Skeletal muscle satellite cell (primary cell): ENCODE measurements around the gene RCAN2.
A peak's percentile ranks its signal among the peaks of the same experiment; 100 is the strongest.

Experiments used
- H3K27me3 ChIP-seq: 2 replicates; pipeline ENCODE4 v1.7.0; 2013; ENCODE audit warnings: low read length; ENCODE audit not compliant: control insufficient read depth, insufficient read depth
- H3K36me3 ChIP-seq: 2 replicates; pipeline ENCODE4 v1.7.0; 2013; ENCODE audit warnings: mild to moderate bottlenecking, control low read depth, low read length; ENCODE audit not compliant: insufficient read depth
- H3K4me1 ChIP-seq: 2 replicates; pipeline ENCODE4 v1.7.0; 2013; ENCODE audit warnings: low read length; ENCODE audit not compliant: control insufficient read depth, insufficient read depth
- H3K4me2 ChIP-seq: 2 replicates; pipeline ENCODE4 v1.7.0; 2013; ENCODE audit warnings: mild to moderate bottlenecking, low read length
- H3K4me3 ChIP-seq: 2 replicates; pipeline ENCODE4 v1.7.0; 2013; ENCODE audit warnings: low read length
- H3K9ac ChIP-seq: 2 replicates; pipeline ENCODE4 v1.7.0; 2013; ENCODE audit warnings: mild to moderate bottlenecking, low read depth, low read length, moderate library complexity
- H3K9me3 ChIP-seq: replicated peaks from 2 replicates; pipeline ENCODE4 v1.7.0; 2013; ENCODE audit warnings: mild to moderate bottlenecking, control low read depth, low read length

Gene RCAN2

GRCh38 chr6:46510651-46511050, 19.4 kb upstream of the RCAN2 start:
- Histone ChIP-seq H3K27me3 (no peaks in the 10 kb centered on the region), H3K36me3 (no peaks in the 10 kb centered on the region), H3K4me1 (peaks cover 16% of the 10 kb centered on the region), H3K9ac (no peak overlapping the region), H3K4me3 (no peak overlapping the region), H3K4me2 (peak overlapping the region; percentile 48), H3K9me3 (no peaks in the 10 kb centered on the region)

GRCh38 chr6:46509981-46510510, 18.8 kb upstream of the RCAN2 start:
- Histone ChIP-seq H3K27me3 (no peaks in the 10 kb centered on the region), H3K4me3 (no peak overlapping the region), H3K9me3 (no peaks in the 10 kb centered on the region), H3K4me2 (peak overlapping the region; percentile 48), H3K4me1 (peaks cover 16% of the 10 kb centered on the region), H3K36me3 (no peaks in the 10 kb centered on the region), H3K9ac (no peak overlapping the region)

DNA sequence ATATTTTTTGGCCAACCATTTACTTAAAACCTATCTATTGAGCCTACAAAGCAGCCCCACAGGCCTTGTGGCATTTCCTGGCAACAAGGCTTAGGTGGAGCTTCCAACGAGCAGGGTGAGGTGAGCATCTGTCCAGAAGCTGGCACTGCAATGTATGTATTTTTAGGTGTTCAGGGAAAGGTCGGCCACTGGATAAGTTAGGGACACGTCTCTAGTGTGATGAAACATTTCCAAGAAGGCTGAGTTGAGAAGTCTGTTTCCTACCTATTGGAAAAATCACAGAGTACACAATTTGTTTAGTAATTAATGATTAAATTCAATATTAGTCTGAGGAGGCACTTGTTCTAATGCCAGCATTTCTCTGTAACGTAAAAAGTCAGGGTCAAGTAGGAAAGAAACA, 17.8 kb upstream of the RCAN2 start:
- Histone ChIP-seq H3K9ac (no peak overlapping the region), H3K9me3 (no peaks in the 10 kb centered on the region), H3K4me3 (no peak overlapping the region), H3K36me3 (no peaks in the 10 kb centered on the region), H3K4me2 (no peak overlapping the region), H3K27me3 (no peaks in the 10 kb centered on the region), H3K4me1 (peaks cover 16% of the 10 kb centered on the region)

DNA sequence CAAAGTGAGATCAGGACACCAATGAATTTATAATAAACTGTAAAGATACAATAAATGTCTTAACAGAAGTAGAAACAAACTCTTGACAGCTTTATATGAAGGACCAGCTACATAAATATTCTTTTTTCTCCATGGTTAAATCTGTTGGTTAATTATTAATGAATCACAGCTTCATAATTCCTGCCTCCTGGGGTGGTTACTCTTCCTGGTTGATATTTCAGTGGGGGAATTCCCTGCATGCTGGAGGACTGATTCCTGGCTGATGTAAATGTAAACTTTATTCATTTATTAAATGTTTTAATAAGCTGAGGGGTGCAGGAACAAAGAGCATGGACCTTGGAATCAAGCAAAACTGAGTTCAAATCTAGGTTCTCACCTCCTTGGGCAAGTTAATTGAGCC, 16.2 kb upstream of the RCAN2 start:
- Histone ChIP-seq H3K4me1 (peaks cover 21% of the 10 kb centered on the region), H3K4me2 (no peak overlapping the region), H3K9me3 (no peaks in the 10 kb centered on the region), H3K27me3 (no peaks in the 10 kb centered on the region), H3K9ac (no peak overlapping the region), H3K4me3 (no peak overlapping the region), H3K36me3 (no peaks in the 10 kb centered on the region)

- no peak overlapping the region for H3K9ac ChIP-seq
- H3K4me3 ChIP-seq, result no peak overlapping the region
- H3K9me3 ChIP-seq, result no peaks in the 10 kb centered on the region
- no peaks in the 10 kb centered on the region for H3K36me3 ChIP-seq
- peaks cover 26% of the 10 kb centered on the region for H3K4me1 ChIP-seq
- H3K27me3 ChIP-seq, result no peaks in the 10 kb centered on the region
- no peak overlapping the region for H3K4me2 ChIP-seq
These were observed 14.7 kb upstream of the RCAN2 start for GRCh38 chr6:46505693-46506512.

- Histone ChIP-seq H3K4me2 (no peak overlapping the region), H3K4me1 (peaks cover 20% of the 10 kb centered on the region), H3K4me3 (no peak overlapping the region)
These were observed 13.0 kb upstream of the RCAN2 start for GRCh38 chr6:46504242-46504641.

GRCh38 chr6:46502486-46503119, 11.4 kb upstream of the RCAN2 start:
- Histone ChIP-seq H3K9me3 (no peaks in the 10 kb centered on the region), H3K9ac (no peak overlapping the region), H3K4me2 (no peak overlapping the region), H3K4me1 (peaks cover 20% of the 10 kb centered on the region), H3K4me3 (no peak overlapping the region), H3K36me3 (no peaks in the 10 kb centered on the region), H3K27me3 (no peaks in the 10 kb centered on the region)

More at GRCh38 chr6:46504242-46504641, 13.0 kb upstream of the RCAN2 start:
- Histone ChIP-seq H3K36me3 (no peaks in the 10 kb centered on the region), H3K9me3 (no peaks in the 10 kb centered on the region), H3K27me3 (no peaks in the 10 kb centered on the region), H3K9ac (no peak overlapping the region)

- Histone ChIP-seq H3K9ac (no peak overlapping the region), H3K4me1 (peaks cover 20% of the 10 kb centered on the region), H3K4me2 (no peak overlapping the region), H3K27me3 (no peaks in the 10 kb centered on the region), H3K36me3 (no peaks in the 10 kb centered on the region), H3K4me3 (no peak overlapping the region), H3K9me3 (no peaks in the 10 kb centered on the region)
These were observed 10.2 kb upstream of the RCAN2 start for GRCh38 chr6:46501136-46502089.

GRCh38 chr6:46500382-46500781, 9.1 kb upstream of the RCAN2 start:
- Histone ChIP-seq H3K4me1 (peaks cover 20% of the 10 kb centered on the region), H3K4me2 (no peak overlapping the region), H3K9me3 (no peaks in the 10 kb centered on the region), H3K9ac (no peak overlapping the region), H3K36me3 (no peaks in the 10 kb centered on the region), H3K4me3 (no peak overlapping the region), H3K27me3 (no peaks in the 10 kb centered on the region)

- Histone ChIP-seq H3K9ac (peak overlapping the region; percentile 72), H3K4me3 (peak overlapping the region; percentile 74), H3K4me2 (peak overlapping the region; percentile 94), H3K9me3 (no peaks in the 10 kb centered on the region), H3K36me3 (no peaks in the 10 kb centered on the region), H3K27me3 (peaks cover 20% of the 10 kb centered on the region), H3K4me1 (peaks cover 11% of the 10 kb centered on the region)
These were observed 639 bp upstream of the RCAN2 start for GRCh38 chr6:46491628-46492547.
